Neural crest cell (in vitro differentiated cells): ENCODE results near the gene DTHD1. TPM values are rescaled to one million over a fixed set of nuclear protein-coding genes. Genes with fewer than 3 reads are reported as not detected.

Experiments
- DNase-seq: peaks from one replicate; pipeline ENCODE4 v3.0.0; 2021; ENCODE audit warnings: low read depth, mixed read lengths, low spot score
- H3K27ac Mint-ChIP-seq: one replicate; pipeline ENCODE4 v1.8.0; 2021; ENCODE audit warnings: mild to moderate bottlenecking, mixed read lengths; ENCODE audit not compliant: unreplicated experiment
- H3K27me3 Mint-ChIP-seq: 2 replicates; pipeline ENCODE4 v1.8.0; 2021; ENCODE audit warnings: low read depth, mild to moderate bottlenecking, mixed read lengths
- H3K36me3 Mint-ChIP-seq: 2 replicates; pipeline ENCODE4 v1.8.0; 2021; ENCODE audit warnings: low read depth, mild to moderate bottlenecking, mixed read lengths
- H3K4me1 Mint-ChIP-seq: 2 replicates; pipeline ENCODE4 v1.8.0; 2021; ENCODE audit warnings: mixed read lengths
- H3K4me3 Mint-ChIP-seq: one replicate; pipeline ENCODE4 v1.8.0; 2021; ENCODE audit warnings: mild to moderate bottlenecking, mixed read lengths
- H3K9me3 Mint-ChIP-seq: 2 replicates; pipeline ENCODE4 v1.8.0; 2021; ENCODE audit warnings: mixed read lengths
- CTCF ChIP-seq: fragments of 200-600 bp; sonication (generic); conservative IDR thresholded peaks from 2 replicates; pipeline ENCODE4 v1.5.0; 2021; ENCODE audit warnings: antibody characterized with exemption, mild to moderate bottlenecking
- total RNA-seq: library from RNA; stranded (reverse); gene quantifications from 2 replicates; pipeline ENCODE4 v1.2.1, GENCODE V29; 2021

DTHD1 gene
- total RNA-seq, 1 donor from 2014 or later: not detected

- H3K36me3 Mint-ChIP-seq: no peaks in the 10 kb centered on the region
- no peak overlapping the region for H3K4me3 Mint-ChIP-seq
- H3K27me3 Mint-ChIP-seq: no peaks in the 10 kb centered on the region
- H3K9me3 Mint-ChIP-seq: peaks cover 2% of the 10 kb centered on the region
- no peak overlapping the region for H3K27ac Mint-ChIP-seq
- peaks cover 5% of the 10 kb centered on the region for H3K4me1 Mint-ChIP-seq
- DNase-seq: no peak
- TF ChIP-seq CTCF: no peak
Observed at GRCh38 chr4:36329228-36329627, 47.8 kb downstream of the DTHD1 start.

GRCh38 chr4:36330796-36331195 is 49.4 kb downstream of the DTHD1 start:
- Mint-ChIP-seq H3K9me3 (peaks cover 2% of the 10 kb centered on the region), H3K27me3 (no peaks in the 10 kb centered on the region)

GRCh38 chr4:36332023-36332781 is 50.8 kb downstream of the DTHD1 start:
- no peak overlapping the region for H3K27ac Mint-ChIP-seq
- TF ChIP-seq CTCF: no peak

More at GRCh38 chr4:36330796-36331195, 49.4 kb downstream of the DTHD1 start:
- H3K4me3 Mint-ChIP-seq: no peak overlapping the region
- no peak for TF ChIP-seq CTCF
- peaks cover 5% of the 10 kb centered on the region for H3K4me1 Mint-ChIP-seq
- DNase-seq: no peak
- no peak overlapping the region for H3K27ac Mint-ChIP-seq
- H3K36me3 Mint-ChIP-seq: no peaks in the 10 kb centered on the region

GRCh38 chr4:36332782-36333131 is 51.3 kb downstream of the DTHD1 start:
- Mint-ChIP-seq H3K9me3 (peaks cover 2% of the 10 kb centered on the region), H3K36me3 (no peaks in the 10 kb centered on the region), H3K4me3 (no peak overlapping the region), H3K4me1 (peaks cover 9% of the 10 kb centered on the region), H3K27me3 (no peaks in the 10 kb centered on the region), H3K27ac (no peak overlapping the region)
- TF ChIP-seq CTCF: no peak
- DNase-seq: no peak

More at GRCh38 chr4:36332023-36332781, 50.8 kb downstream of the DTHD1 start:
- H3K36me3 Mint-ChIP-seq: no peaks in the 10 kb centered on the region
- H3K27me3 Mint-ChIP-seq: no peaks in the 10 kb centered on the region
- H3K4me3 Mint-ChIP-seq: no peak overlapping the region
- peaks cover 9% of the 10 kb centered on the region for H3K4me1 Mint-ChIP-seq
- H3K9me3 Mint-ChIP-seq: peaks cover 2% of the 10 kb centered on the region
- no peak for DNase-seq

- no peak overlapping the region for H3K4me3 Mint-ChIP-seq
- H3K9me3 Mint-ChIP-seq: peaks cover 2% of the 10 kb centered on the region
- peaks cover 9% of the 10 kb centered on the region for H3K4me1 Mint-ChIP-seq
- no peak for TF ChIP-seq CTCF
- H3K27ac Mint-ChIP-seq: no peak overlapping the region
- H3K36me3 Mint-ChIP-seq: no peaks in the 10 kb centered on the region
- H3K27me3 Mint-ChIP-seq: no peaks in the 10 kb centered on the region
- no peak for DNase-seq
Observed at GRCh38 chr4:36333303-36333877, 52.0 kb downstream of the DTHD1 start.
